B cell (primary cell): Measurements from ENCODE around the gene UNC119B. TPM values are rescaled to one million over a fixed set of nuclear protein-coding genes. Genes with fewer than 3 reads are reported as not detected.

Experiments used
- ATAC-seq: fragments of 200-7000 bp; cut with Tn5 transposase; one replicate; pipeline ENCODE4 v1.10.0; 2021; ENCODE audit warnings: low read depth, mild to moderate bottlenecking, moderate number of reproducible peaks, moderate library complexity
- CTCF ChIA-PET: fragments of 350-600 bp; sonication (Branson Sonifier 250); formaldehyde crosslinking; loops from one replicate; lab custom pipeline; 2021; ENCODE audit warnings: antibody characterized with exemption, inconsistent platforms; lab: Charles Lee
- POLR2A ChIA-PET: fragments of 350-600 bp; sonication (Branson Sonifier 250); formaldehyde crosslinking; loops from one replicate; lab custom pipeline; 2021; ENCODE audit warnings: antibody characterized with exemption; lab: Charles Lee
- DNase-seq: peaks from one replicate; pipeline ENCODE4 v3.0.0; 2013
- H2AFZ ChIP-seq: 2 replicates; pipeline ENCODE4 v1.6.1; 2012; ENCODE audit warnings: mild to moderate bottlenecking, low read depth, low read length; ENCODE audit not compliant: insufficient read depth, poor library complexity, severe bottlenecking
- H3K27ac ChIP-seq, 2 donors: 1 replicate in 1 of 2; 2 replicates in 1 of 2; pipeline ENCODE4 v1.5.1; 2012 to 2013; ENCODE audit warnings: low read length in 2 of 2, mild to moderate bottlenecking in 2 of 2, moderate library complexity in 1 of 2
- H3K27me3 ChIP-seq, 4 experiments: fragments of 200-600 bp in 1 of 4; sonication (generic) in 1 of 4; replicated peaks in 1 of 4; 1 replicate in 2 of 4; 2 replicates in 2 of 4; pipeline versions ENCODE4 v1.6.1 to v1.7.0; 2013 to 2016; ENCODE audit warnings: low read length in 3 of 4, mild to moderate bottlenecking in 2 of 4, mixed read lengths in 1 of 4, moderate library complexity in 1 of 4; ENCODE audit not compliant: insufficient read depth in 4 of 4, control insufficient read depth in 3 of 4; ENCODE audit errors: control extremely low read depth in 1 of 4
- H3K36me3 ChIP-seq, 2 experiments: replicated peaks in 1 of 2; 1 replicate in 1 of 2; 2 replicates in 1 of 2; pipeline versions ENCODE4 v1.6.1 to v1.7.1; 2013; ENCODE audit warnings: low read length in 1 of 2; ENCODE audit not compliant: insufficient read depth in 2 of 2, control insufficient read depth in 1 of 2; ENCODE audit errors: control extremely low read depth in 1 of 2, extremely low read depth in 1 of 2
- H3K4me1 ChIP-seq, 2 donors: fragments of 200-600 bp in 1 of 2; sonication (generic) in 1 of 2; 1 replicate in 1 of 2; 2 replicates in 1 of 2; pipeline versions ENCODE4 v1.5.1 to v1.6.1; 2013 to 2017; ENCODE audit warnings: low read length in 2 of 2; ENCODE audit not compliant: control insufficient read depth in 2 of 2, insufficient read depth in 2 of 2
- H3K4me2 ChIP-seq: replicated peaks from 2 replicates; pipeline ENCODE3; 2012; ENCODE audit warnings: mild to moderate bottlenecking, low read depth, low read length; ENCODE audit not compliant: poor library complexity, severe bottlenecking
- H3K4me3 ChIP-seq, 5 experiments: fragments of 200-600 bp in 1 of 5; sonication (generic) in 1 of 5; 1 replicate in 3 of 5; 2 replicates in 2 of 5; pipeline versions ENCODE4 v1.5.1 to v1.7.0; 2011 to 2016; ENCODE audit warnings: low read length in 4 of 5, mild to moderate bottlenecking in 4 of 5, low read depth in 2 of 5, control low read depth in 1 of 5, moderate library complexity in 1 of 5; ENCODE audit not compliant: insufficient read depth in 1 of 5; ENCODE audit errors: control extremely low read depth in 1 of 5, extremely low read depth in 1 of 5
- H3K79me2 ChIP-seq: fragments of 200-600 bp; sonication (generic); one replicate; pipeline ENCODE4 v1.6.0; 2016; ENCODE audit warnings: low read length; ENCODE audit not compliant: control insufficient read depth, insufficient read depth
- H3K9ac ChIP-seq: fragments of 200-600 bp; sonication (generic); 2 replicates; pipeline ENCODE4 v1.6.1; 2017; ENCODE audit warnings: mild to moderate bottlenecking, low read length, moderate library complexity
- H3K9me3 ChIP-seq, 3 donors: one replicate each; pipeline versions ENCODE4 v1.6.1 to v1.7.1; 2013; ENCODE audit warnings: low read length in 2 of 3; ENCODE audit not compliant: control insufficient read depth in 2 of 3, insufficient read depth in 1 of 3; ENCODE audit errors: control extremely low read depth in 1 of 3
- H4K20me1 ChIP-seq: 2 replicates; pipeline ENCODE4 v1.6.0; 2012; ENCODE audit warnings: mild to moderate bottlenecking, low read length; ENCODE audit not compliant: insufficient read depth, control insufficient read depth, poor library complexity, severe bottlenecking
- H3K27ac Mint-ChIP-seq: one replicate; pipeline ENCODE4 v1.8.0; 2021; ENCODE audit warnings: mixed read lengths
- H3K27me3 Mint-ChIP-seq: one replicate; pipeline ENCODE4 v1.8.0; 2021; ENCODE audit warnings: mixed read lengths
- H3K4me1 Mint-ChIP-seq: one replicate; pipeline ENCODE4 v1.8.0; 2021; ENCODE audit warnings: mixed read lengths
- H3K4me3 Mint-ChIP-seq: one replicate; pipeline ENCODE4 v1.8.0; 2021; ENCODE audit warnings: mixed read lengths
- H3K9me3 Mint-ChIP-seq: one replicate; pipeline ENCODE4 v1.8.0; 2022; ENCODE audit warnings: mixed read lengths; ENCODE audit not compliant: insufficient read depth
- EZH2 ChIP-seq: IDR thresholded peaks from 2 replicates; pipeline ENCODE4 v1.6.1; 2012; ENCODE audit warnings: borderline replicate concordance, low read depth, mild to moderate bottlenecking, moderate library complexity, low read length; ENCODE audit not compliant: insufficient read depth, poor library complexity, severe bottlenecking
- WGBS: methylation state at CpG from one replicate; pipeline ENCODE4 v1.1.5; 2013; ENCODE audit warnings: missing lambda C conversion rate; ENCODE audit not compliant: insufficient coverage; 5-methylcytosine and 5-hydroxymethylcytosine counted together
- intact Hi-C: fragments of 100-400 bp; cut with micrococcal nuclease; formaldehyde crosslinking; loops from one replicate; pipeline ENCODE4 v1.10.0; 2022
- polyA plus RNA-seq: library from polyadenylated mRNA; depleted of rRNA; stranded (reverse); fragments of >200 nt; gene quantifications from 2 replicates; pipeline ENCODE4 v1.2.3, GENCODE V29; 2012
- total RNA-seq, 2 donors: library from RNA; stranded (reverse); fragments of 120-200 nt in 1 of 2; gene quantifications; 1 replicate in 1 of 2; 2 replicates in 1 of 2; pipeline versions ENCODE4 v1.2.3 to v1.2.4, GENCODE V29; 2013 to 2022
- TF ChIP-seq, protein P1 (sequence below): fragments of 200-600 bp; IDR thresholded peaks from one replicate; pipeline ENCODE4 v1.8.0; 2022; ENCODE audit warnings: antibody characterized with exemption, mild to moderate bottlenecking

UNC119B gene
- total and polyA plus RNA-seq, 2 donors (not counting 1 experiment from before 2014, with no cell fraction given) = 7.2 to 22.7 TPM

- H3K27me3 Mint-ChIP-seq = no peaks in the 10 kb centered on the region
- H3K36me3 ChIP-seq = peaks cover 0 to 15% of the 10 kb centered on the region in 2 experiments
- POLR2A ChIA-PET = no interaction called here
- intact Hi-C loops = loop anchor here (1.0 to 5.0 kb wide), 6 partner anchors 11 to 177 kb away; partner anchors contain the start of genes POP5, SPPL3 and UNC119B
- TF ChIP-seq EZH2 = no peak
- TF ChIP-seq, protein P1, sequence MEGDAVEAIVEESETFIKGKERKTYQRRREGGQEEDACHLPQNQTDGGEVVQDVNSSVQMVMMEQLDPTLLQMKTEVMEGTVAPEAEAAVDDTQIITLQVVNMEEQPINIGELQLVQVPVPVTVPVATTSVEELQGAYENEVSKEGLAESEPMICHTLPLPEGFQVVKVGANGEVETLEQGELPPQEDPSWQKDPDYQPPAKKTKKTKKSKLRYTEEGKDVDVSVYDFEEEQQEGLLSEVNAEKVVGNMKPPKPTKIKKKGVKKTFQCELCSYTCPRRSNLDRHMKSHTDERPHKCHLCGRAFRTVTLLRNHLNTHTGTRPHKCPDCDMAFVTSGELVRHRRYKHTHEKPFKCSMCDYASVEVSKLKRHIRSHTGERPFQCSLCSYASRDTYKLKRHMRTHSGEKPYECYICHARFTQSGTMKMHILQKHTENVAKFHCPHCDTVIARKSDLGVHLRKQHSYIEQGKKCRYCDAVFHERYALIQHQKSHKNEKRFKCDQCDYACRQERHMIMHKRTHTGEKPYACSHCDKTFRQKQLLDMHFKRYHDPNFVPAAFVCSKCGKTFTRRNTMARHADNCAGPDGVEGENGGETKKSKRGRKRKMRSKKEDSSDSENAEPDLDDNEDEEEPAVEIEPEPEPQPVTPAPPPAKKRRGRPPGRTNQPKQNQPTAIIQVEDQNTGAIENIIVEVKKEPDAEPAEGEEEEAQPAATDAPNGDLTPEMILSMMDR = no peak
- DNase-seq (no peak), ATAC-seq (no peak)
- peak overlapping the region; percentile 90 for H2AFZ ChIP-seq
- H3K27me3 ChIP-seq = no peaks in the 10 kb centered on the region
- peaks cover 36% of the 10 kb centered on the region for H4K20me1 ChIP-seq
- CTCF ChIA-PET = interaction anchor here (1.4 to 1.5 kb wide), 2 partner anchors 11 to 78 kb away, joined by 4 to 10 read pairs; no protein-coding TSS in a partner anchor
- H3K27ac ChIP-seq = no peak overlapping the region
- H3K79me2 ChIP-seq = peaks cover 7% of the 10 kb centered on the region
- peaks cover 37% of the 10 kb centered on the region for H3K4me1 Mint-ChIP-seq
- peak overlapping the region; percentile 92 for H3K4me2 ChIP-seq
- peak overlapping the region; percentile 74 for H3K9ac ChIP-seq
- peak overlapping the region; percentile 44 to 73 (median 63) for H3K4me3 ChIP-seq
- peak overlapping the region; percentile 46 for H3K27ac Mint-ChIP-seq
- WGBS = 51% methylated on average over 12 of the region's 14 CpGs
- no peaks in the 10 kb centered on the region for H3K9me3 ChIP-seq
- H3K9me3 Mint-ChIP-seq = no peaks in the 10 kb centered on the region
- H3K4me1 ChIP-seq = peaks cover 28 to 30% of the 10 kb centered on the region in 2 donors
- peak overlapping the region; percentile 90 for H3K4me3 Mint-ChIP-seq
These were observed 14.9 kb downstream of the UNC119B start for GRCh38 chr12:120725151-120725658.
